Brain microvascular endothelial cell (primary cell): ENCODE measurements around the gene KDM2B.

ENCODE experiments used
- DNase-seq: peaks from one replicate; pipeline ENCODE4 v3.0.0-alpha.2; 2020
- H3K27ac ChIP-seq: fragments of 250-450 bp; sonication (Bioruptor Pico); 2 replicates; pipeline ENCODE4 v1.5.1; 2020; ENCODE audit warnings: mild to moderate bottlenecking, moderate library complexity
- H3K27me3 ChIP-seq: fragments of 250-450 bp; sonication (Bioruptor Pico); replicated peaks from 2 replicates; pipeline ENCODE4 v1.5.1; 2020; ENCODE audit warnings: mild to moderate bottlenecking
- H3K36me3 ChIP-seq: fragments of 250-450 bp; sonication (Bioruptor Pico); replicated peaks from 2 replicates; pipeline ENCODE4 v1.5.1; 2020; ENCODE audit warnings: mild to moderate bottlenecking
- H3K4me3 ChIP-seq: 2 replicates; pipeline ENCODE4 v1.5.1; 2011; ENCODE audit warnings: low read depth, mild to moderate bottlenecking, control low read depth, low read length, moderate library complexity
- CTCF ChIP-seq: IDR thresholded peaks from 2 replicates; pipeline ENCODE4 v1.5.1; 2011; ENCODE audit warnings: low read depth, mild to moderate bottlenecking, moderate library complexity, low read length, control low read depth, inconsistent platforms; ENCODE audit errors: missing control alignments
- in situ Hi-C: cut with HindIII; loops from 2 replicates; pipeline ENCODE4 v1.10.0; 2017; ENCODE audit warnings: low sequenced_read_pairs, low pct_ligation_motif_present

Gene KDM2B

GRCh38 chr12:121505513-121505912, 75.3 kb downstream of the KDM2B start:
- peak; percentile 31 for DNase-seq
- H3K36me3 ChIP-seq, result no peaks in the 10 kb centered on the region
- in situ Hi-C loops, result no loop called here
- H3K27ac ChIP-seq, result no peak overlapping the region
- no peaks in the 10 kb centered on the region for H3K27me3 ChIP-seq
- TF ChIP-seq CTCF, result no peak
- no peak overlapping the region for H3K4me3 ChIP-seq

- in situ Hi-C loops, result no loop called here
- TF ChIP-seq CTCF, result no peak
- H3K27me3 ChIP-seq, result no peaks in the 10 kb centered on the region
- no peaks in the 10 kb centered on the region for H3K36me3 ChIP-seq
- H3K27ac ChIP-seq, result no peak overlapping the region
- no peak for DNase-seq
- H3K4me3 ChIP-seq, result no peak overlapping the region
These were observed 76.3 kb downstream of the KDM2B start for GRCh38 chr12:121504505-121504904.

DNA sequence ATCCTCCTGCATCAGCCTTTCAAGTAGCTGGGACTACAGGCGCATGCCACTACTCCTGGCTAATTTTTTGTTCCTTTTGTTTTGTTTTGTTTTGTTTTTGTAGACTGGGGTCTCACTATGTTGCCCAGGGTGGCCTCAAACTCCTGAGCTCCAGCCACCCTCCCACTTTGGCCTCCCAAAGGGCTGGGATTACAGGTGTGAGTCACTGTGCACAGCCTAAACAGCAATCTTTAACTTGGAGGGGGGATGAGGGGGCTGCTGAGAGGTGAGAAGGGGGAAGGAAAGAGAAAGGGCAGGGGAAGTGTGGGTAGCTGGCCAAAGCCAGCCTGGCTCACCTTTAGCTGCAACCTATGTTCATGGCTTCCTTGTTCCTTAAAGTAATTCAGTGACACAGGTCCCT, 77.4 kb downstream of the KDM2B start:
- TF ChIP-seq CTCF, result no peak
- no peaks in the 10 kb centered on the region for H3K27me3 ChIP-seq
- no peaks in the 10 kb centered on the region for H3K36me3 ChIP-seq
- H3K27ac ChIP-seq, result no peak overlapping the region
- H3K4me3 ChIP-seq, result no peak overlapping the region
- in situ Hi-C loops, result no loop called here
- DNase-seq, result no peak

DNA sequence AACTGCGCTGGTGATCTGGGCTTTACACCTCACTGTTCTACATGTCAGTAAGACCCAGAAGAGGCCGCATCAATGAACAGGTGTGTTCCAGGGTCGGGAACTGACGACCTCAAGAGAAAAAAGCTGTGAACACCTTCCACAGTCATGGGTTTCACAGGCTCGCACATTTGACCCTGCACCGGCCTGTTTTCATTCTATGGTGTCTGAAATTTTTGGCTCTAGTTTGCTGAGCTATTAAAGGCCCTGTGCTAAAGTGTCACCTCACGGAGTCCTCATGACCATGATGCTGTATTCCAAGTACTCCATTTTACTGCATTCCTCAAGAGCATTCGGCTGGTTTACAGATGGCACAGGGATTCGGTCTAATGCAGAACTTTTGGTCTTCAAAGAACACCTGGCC, 78.9 kb downstream of the KDM2B start:
- Histone ChIP-seq H3K4me3 (no peak overlapping the region), H3K27me3 (no peaks in the 10 kb centered on the region), H3K27ac (no peak overlapping the region), H3K36me3 (no peaks in the 10 kb centered on the region)
- in situ Hi-C loops, result no loop called here
- no peak for DNase-seq
- TF ChIP-seq CTCF, result no peak

DNA sequence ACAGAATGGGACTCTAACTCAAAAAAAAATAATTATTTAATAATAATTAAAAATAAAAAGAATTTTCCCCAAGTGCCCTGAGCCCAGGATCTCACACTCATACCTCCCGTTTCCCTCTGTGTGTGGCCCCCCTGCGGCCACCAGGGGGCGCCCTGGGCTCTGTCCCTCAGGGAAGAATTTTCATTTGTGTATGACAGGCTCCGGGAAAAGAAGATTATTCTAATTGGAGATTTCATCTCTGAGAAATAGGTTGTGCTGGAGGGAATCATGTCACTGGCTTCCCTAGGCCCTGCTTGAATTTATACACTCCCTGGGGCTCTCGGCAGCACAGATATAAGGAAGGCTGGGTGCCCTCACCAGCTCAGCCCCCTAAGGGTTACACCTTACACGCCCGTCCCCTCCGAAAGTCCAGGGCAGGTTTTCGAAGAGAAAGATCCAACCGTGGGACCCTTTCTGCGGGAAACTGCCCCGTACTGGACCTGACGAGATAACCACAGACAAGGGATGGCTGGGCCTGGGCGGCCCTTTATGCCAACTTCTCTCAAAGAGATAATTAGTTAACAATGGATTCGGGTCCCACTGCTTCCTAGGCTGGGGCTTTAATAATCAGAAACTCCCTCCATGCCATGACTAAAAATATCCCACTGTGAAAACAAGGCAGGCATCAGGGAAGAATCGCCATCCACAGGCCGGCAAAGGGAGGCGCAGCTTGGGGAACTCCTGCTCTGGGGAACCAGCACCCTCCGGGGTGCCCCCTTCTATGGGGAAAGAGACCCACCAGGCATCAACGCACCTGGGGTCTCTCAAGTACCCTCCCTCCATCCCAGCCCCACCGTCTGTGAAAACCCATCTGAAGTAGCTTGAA, 80.7 kb downstream of the KDM2B start:
- TF ChIP-seq CTCF, result peak; percentile 99
- peak overlapping the region; percentile 36 for H3K4me3 ChIP-seq
- in situ Hi-C loops, result no loop called here

GRCh38 chr12:121495746-121496145, 85.1 kb downstream of the KDM2B start:
- no peak for DNase-seq
- H3K36me3 ChIP-seq, result no peaks in the 10 kb centered on the region

More for the DNA sequence above, 80.7 kb downstream of the KDM2B start:
- Histone ChIP-seq H3K27me3 (no peaks in the 10 kb centered on the region), H3K27ac (no peak overlapping the region), H3K36me3 (no peaks in the 10 kb centered on the region)
- DNase-seq, result peak; percentile 60

More at GRCh38 chr12:121495746-121496145, 85.1 kb downstream of the KDM2B start:
- Histone ChIP-seq H3K27me3 (no peaks in the 10 kb centered on the region), H3K27ac (no peak overlapping the region), H3K4me3 (no peak overlapping the region)
- in situ Hi-C loops, result no loop called here
- TF ChIP-seq CTCF, result no peak
